GM12872 (cell line): ENCODE results near the gene PTPRT.

Experiments used
- CTCF ChIP-seq: IDR thresholded peaks from 3 replicates; pipeline ENCODE4 v1.5.1; 2011; ENCODE audit warnings: low read depth, mild to moderate bottlenecking, low read length, moderate library complexity; ENCODE audit not compliant: insufficient read depth

PTPRT gene

GRCh38 chr20:42688576-42688975 is 501.1 kb downstream of the PTPRT start:
- TF ChIP-seq CTCF = no peak

- no peak for TF ChIP-seq CTCF
These were observed 503.6 kb downstream of the PTPRT start for GRCh38 chr20:42686057-42686456.

- peak; percentile 50; the same call in 1 of the 3 replicates for TF ChIP-seq CTCF
These were observed 510.8 kb downstream of the PTPRT start for GRCh38 chr20:42678895-42679294.

- no peak for TF ChIP-seq CTCF
These were observed 533.6 kb downstream of the PTPRT start for GRCh38 chr20:42656130-42656529.

- TF ChIP-seq CTCF = no peak
These were observed 537.4 kb downstream of the PTPRT start for GRCh38 chr20:42652266-42652665.

DNA sequence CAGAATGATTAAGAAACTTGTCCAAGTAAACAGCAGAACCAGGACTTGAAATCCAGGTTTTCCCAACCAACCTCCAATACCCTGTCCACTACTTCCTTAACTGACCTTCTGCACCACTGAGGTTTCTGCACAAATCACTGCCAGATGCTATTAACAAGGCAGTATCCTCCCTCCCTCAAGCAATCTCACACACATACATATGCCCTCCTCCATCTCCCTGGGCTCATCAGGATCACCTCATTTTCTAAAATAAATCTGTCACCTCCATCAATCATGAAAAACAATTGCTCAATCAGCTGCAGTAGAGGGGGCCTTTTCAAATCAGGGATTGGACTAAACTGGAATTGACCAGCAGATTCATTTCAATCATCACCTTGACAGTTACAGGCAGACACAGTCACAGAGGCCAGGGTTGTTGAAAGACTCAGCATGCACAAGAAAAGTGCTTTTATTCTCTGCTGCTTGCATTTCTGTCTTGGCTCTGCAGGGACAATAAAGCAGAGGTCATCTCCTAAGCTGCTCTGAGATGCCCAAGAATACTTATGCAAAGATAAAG is 539.4 kb downstream of the PTPRT start:
- TF ChIP-seq CTCF = no peak

DNA sequence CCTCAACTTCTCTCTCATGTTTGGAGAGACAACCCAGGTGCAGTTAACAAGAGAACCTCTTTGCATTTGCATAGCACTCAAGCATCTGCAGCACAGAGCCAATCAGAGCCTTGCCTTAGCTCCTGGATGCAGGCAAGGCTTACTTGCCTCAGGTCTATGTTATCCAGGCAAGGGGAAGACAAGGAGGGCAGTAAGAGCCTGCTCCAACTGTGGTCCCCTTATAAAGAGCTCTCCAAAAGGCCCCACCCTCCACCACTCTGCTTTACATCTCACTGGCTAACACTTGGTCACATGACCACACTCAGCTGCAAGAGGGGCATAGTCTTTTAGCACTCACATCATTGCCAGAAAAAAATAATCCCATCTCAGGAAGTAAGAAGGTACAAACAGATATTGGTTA is 540.0 kb downstream of the PTPRT start:
- no peak for TF ChIP-seq CTCF
